22Rv1 (cell line): ENCODE data around the gene MRPL1.

Experiments used
- ZFX ChIP-seq: fragments of 450-650 bp; IDR thresholded peaks from 2 replicates; pipeline ENCODE4 v1.6.1; 2017; ENCODE audit warnings: antibody characterized with exemption, borderline replicate concordance
- TF ChIP-seq, protein P1 (sequence below): fragments of 450-650 bp; IDR thresholded peaks from 2 replicates; pipeline ENCODE4 v1.5.1; 2017; ENCODE audit warnings: mild to moderate bottlenecking

DNA sequence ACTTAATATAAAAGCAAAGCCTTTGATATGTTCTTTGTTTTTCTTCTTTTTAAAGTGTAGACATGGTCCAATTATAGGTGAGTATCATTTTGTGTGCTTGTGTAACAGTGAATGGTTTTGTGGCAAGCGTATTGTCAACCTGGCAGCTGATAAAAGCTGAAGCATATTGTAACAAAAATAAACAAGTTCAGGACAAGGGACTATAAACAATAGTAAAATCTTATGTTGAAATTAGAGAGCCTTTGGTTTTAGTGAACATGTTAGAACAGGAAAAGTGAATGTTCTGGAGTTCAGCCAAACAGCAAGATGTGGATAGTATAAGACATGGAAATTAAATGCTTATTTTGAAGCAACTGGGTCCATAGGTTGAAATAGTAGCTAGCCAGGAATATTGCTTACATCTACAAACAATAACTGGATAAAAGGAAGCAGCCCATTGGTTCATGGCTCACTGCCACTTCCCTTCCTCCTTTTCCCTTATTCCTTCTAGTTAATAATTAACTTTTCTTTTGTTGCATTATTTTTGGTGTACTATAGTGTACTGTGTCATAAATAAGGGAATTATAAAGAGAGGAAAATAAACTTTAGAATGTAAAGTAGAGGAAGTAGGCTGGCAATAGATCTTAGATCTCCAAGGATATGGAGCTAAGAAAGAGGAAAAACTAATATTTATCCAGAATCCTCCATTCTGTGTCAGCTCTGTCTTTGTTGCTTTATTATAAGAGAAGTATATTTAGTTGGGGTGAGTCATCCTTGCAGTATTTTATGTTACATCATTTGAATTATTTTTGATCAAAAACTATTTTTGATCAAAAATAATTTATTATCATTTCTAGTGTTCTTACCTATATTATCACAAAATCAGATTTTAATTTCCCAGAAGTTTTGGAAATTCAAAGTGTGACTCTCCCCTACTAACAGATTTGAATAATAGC is 65.6 kb downstream of the MRPL1 start:
- TF ChIP-seq, protein P1, sequence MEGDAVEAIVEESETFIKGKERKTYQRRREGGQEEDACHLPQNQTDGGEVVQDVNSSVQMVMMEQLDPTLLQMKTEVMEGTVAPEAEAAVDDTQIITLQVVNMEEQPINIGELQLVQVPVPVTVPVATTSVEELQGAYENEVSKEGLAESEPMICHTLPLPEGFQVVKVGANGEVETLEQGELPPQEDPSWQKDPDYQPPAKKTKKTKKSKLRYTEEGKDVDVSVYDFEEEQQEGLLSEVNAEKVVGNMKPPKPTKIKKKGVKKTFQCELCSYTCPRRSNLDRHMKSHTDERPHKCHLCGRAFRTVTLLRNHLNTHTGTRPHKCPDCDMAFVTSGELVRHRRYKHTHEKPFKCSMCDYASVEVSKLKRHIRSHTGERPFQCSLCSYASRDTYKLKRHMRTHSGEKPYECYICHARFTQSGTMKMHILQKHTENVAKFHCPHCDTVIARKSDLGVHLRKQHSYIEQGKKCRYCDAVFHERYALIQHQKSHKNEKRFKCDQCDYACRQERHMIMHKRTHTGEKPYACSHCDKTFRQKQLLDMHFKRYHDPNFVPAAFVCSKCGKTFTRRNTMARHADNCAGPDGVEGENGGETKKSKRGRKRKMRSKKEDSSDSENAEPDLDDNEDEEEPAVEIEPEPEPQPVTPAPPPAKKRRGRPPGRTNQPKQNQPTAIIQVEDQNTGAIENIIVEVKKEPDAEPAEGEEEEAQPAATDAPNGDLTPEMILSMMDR = no peak
- no peak for TF ChIP-seq ZFX
